Right hindlimb (tissue), 1 donor: ENCODE measurements around the gene PMM2.
"Not testable (repeated sequence)": the region's sequence is repeated elsewhere in the genome, so short reads cannot be mapped to it uniquely, and the experiment has no call there.

Experiments used
- DNase-seq: peaks from one replicate; pipeline ENCODE4 v3.0.0-alpha.2; 2018

PMM2 gene

GRCh38 chr16:8785408-8785807 is 12.2 kb upstream of the PMM2 start:
- no peak for DNase-seq

- not testable (repeated sequence) for DNase-seq
Measured at GRCh38 chr16:8786316-8786715, 11.3 kb upstream of the PMM2 start.

GRCh38 chr16:8788578-8789172 is 9.0 kb upstream of the PMM2 start:
- DNase-seq, result no peak

- no peak for DNase-seq
Measured at GRCh38 chr16:8795091-8795490, 2.5 kb upstream of the PMM2 start.

- no peak for DNase-seq
Measured at GRCh38 chr16:8795818-8796217, 1.8 kb upstream of the PMM2 start.

GRCh38 chr16:8796469-8797363 is 923 bp upstream of the PMM2 start:
- no peak for DNase-seq

GRCh38 chr16:8798174-8798527 is 512 bp downstream of the PMM2 start:
- DNase-seq, result no peak

GRCh38 chr16:8798535-8799157 is 1.0 kb downstream of the PMM2 start:
- DNase-seq, result no peak

GRCh38 chr16:8801701-8802100 is 4.1 kb downstream of the PMM2 start:
- DNase-seq, result no peak

GRCh38 chr16:8803733-8804132 is 6.1 kb downstream of the PMM2 start:
- not testable (repeated sequence) for DNase-seq

- DNase-seq, result no peak
Measured at GRCh38 chr16:8804313-8804712, 6.7 kb downstream of the PMM2 start.

GRCh38 chr16:8806272-8806983 is 8.8 kb downstream of the PMM2 start:
- no peak for DNase-seq

GRCh38 chr16:8807189-8807588 is 9.6 kb downstream of the PMM2 start:
- no peak for DNase-seq

GRCh38 chr16:8808009-8808408 is 10.4 kb downstream of the PMM2 start:
- no peak for DNase-seq

GRCh38 chr16:8808613-8809353 is 11.1 kb downstream of the PMM2 start:
- no peak for DNase-seq

GRCh38 chr16:8812162-8812843 is 14.7 kb downstream of the PMM2 start:
- DNase-seq, result no peak

- DNase-seq, result no peak
Measured at GRCh38 chr16:8814095-8814806, 16.6 kb downstream of the PMM2 start.

GRCh38 chr16:8816967-8817655 is 19.5 kb downstream of the PMM2 start:
- no peak for DNase-seq

GRCh38 chr16:8818504-8819270 is 21.0 kb downstream of the PMM2 start:
- no peak for DNase-seq
